IPS-15b (cell line): ENCODE measurements around the gene NOTCH2NLA.
"Not testable (repeated sequence)": the region's sequence is repeated elsewhere in the genome, so short reads cannot be mapped to it uniquely, and the experiment has no call there.

Experiments
- H3K27me3 ChIP-seq: one replicate; pipeline ENCODE4 v1.6.1; 2013; ENCODE audit warnings: low read length; ENCODE audit not compliant: control insufficient read depth, insufficient read depth
- H3K36me3 ChIP-seq: one replicate; pipeline ENCODE4 v1.6.1; 2013; ENCODE audit warnings: low read length; ENCODE audit not compliant: control insufficient read depth, insufficient read depth
- H3K4me1 ChIP-seq: one replicate; pipeline ENCODE4 v1.6.1; 2013; ENCODE audit warnings: mild to moderate bottlenecking, low read length; ENCODE audit not compliant: control insufficient read depth, insufficient read depth
- H3K4me3 ChIP-seq: one replicate; pipeline ENCODE4 v1.5.1; 2013; ENCODE audit warnings: low read depth, low read length
- H3K9ac ChIP-seq: one replicate; pipeline ENCODE4 v1.6.1; 2013; ENCODE audit warnings: low read depth, mild to moderate bottlenecking, low read length
- H3K9me3 ChIP-seq: one replicate; pipeline ENCODE4 v1.6.1; 2013; ENCODE audit warnings: mild to moderate bottlenecking, low read length; ENCODE audit not compliant: control insufficient read depth, insufficient read depth

NOTCH2NLA gene

GRCh38 chr1:146228710-146229477, at the start of gene NOTCH2NLA:
Gene NOTCH2NLA (minus strand): TSS chr1:146229021. CDS start chr1:146189337, 39,684 bp downstream.
- H3K9me3 ChIP-seq, H3K4me3 ChIP-seq, H3K9ac ChIP-seq, H3K4me1 ChIP-seq, H3K36me3 ChIP-seq, H3K27me3 ChIP-seq: not testable (repeated sequence)

DNA sequence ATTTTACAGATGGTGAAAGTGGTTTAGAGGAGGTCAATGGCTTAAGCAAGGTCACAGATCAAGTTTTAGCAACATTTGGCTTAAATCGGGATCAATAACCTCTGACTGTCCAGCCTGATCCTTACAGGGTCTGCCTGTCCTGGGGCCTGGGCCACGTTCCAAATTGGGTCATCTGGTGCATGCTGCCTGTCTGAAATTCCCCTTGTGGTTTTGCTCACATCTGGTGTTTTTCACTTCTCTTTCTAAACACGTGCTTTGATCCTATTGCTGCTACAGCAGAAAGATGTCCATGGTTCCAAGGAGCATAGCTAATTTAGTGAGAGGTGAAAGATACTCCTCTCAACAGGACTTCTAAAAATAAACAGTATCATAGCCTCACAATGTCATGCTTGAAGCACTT, 49.5 kb upstream of the NOTCH2NLA start:
- H3K9me3 ChIP-seq, H3K27me3 ChIP-seq, H3K4me1 ChIP-seq, H3K9ac ChIP-seq, H3K36me3 ChIP-seq, H3K4me3 ChIP-seq: not testable (repeated sequence)

DNA sequence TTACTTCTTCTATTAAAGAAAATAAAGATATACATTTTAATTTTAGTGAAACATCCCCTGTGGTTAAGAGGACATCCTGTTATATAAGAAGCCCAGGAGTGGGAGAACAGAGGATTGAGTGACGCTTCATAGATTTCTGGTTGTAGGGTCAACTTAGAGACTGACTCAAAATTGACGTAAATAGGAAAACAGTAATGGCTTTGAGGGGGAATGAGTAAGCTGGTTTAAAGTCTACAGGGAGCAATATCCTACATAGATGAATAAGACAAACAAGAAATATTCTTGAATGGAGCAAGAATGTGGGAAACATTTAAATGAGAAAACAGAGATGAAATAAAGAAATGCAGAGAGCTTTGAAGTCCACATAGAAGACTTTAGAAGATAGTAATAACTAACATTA, 48.3 kb upstream of the NOTCH2NLA start:
- H3K9ac ChIP-seq, H3K4me1 ChIP-seq, H3K27me3 ChIP-seq, H3K9me3 ChIP-seq, H3K36me3 ChIP-seq, H3K4me3 ChIP-seq: not testable (repeated sequence)

- H3K9me3 ChIP-seq, H3K27me3 ChIP-seq, H3K36me3 ChIP-seq, H3K4me3 ChIP-seq, H3K9ac ChIP-seq, H3K4me1 ChIP-seq: not testable (repeated sequence)
Observed at GRCh38 chr1:146274083-146274482, 45.3 kb upstream of the NOTCH2NLA start.

- H3K27me3 ChIP-seq, H3K9me3 ChIP-seq, H3K4me3 ChIP-seq, H3K4me1 ChIP-seq, H3K9ac ChIP-seq, H3K36me3 ChIP-seq: not testable (repeated sequence)
Observed at GRCh38 chr1:146273194-146273593, 44.4 kb upstream of the NOTCH2NLA start.

GRCh38 chr1:146272734-146273133, 43.9 kb upstream of the NOTCH2NLA start:
- not testable (repeated sequence) for H3K9ac ChIP-seq, H3K36me3 ChIP-seq, H3K27me3 ChIP-seq, H3K4me1 ChIP-seq, H3K9me3 ChIP-seq, H3K4me3 ChIP-seq

DNA sequence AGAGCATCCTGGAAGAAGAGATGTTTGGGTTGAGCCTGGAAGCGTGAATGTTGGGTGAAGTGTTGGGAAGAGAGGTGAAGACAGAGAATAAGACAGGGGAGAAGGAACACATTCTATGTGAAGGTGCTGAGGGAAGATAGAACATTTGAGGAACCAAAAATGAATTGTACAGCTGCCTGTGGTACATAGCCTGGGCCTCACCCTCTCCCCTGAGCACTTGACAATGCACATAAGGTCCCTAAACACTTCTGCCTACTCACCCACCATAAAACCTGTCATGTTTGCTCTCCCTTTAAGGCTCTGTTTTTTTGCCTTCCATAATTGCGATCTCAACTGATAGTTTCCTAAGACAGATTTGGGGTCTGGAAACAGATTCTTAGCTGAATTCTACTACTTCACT, 43.2 kb upstream of the NOTCH2NLA start:
- H3K9me3 ChIP-seq, H3K9ac ChIP-seq, H3K27me3 ChIP-seq, H3K36me3 ChIP-seq, H3K4me3 ChIP-seq, H3K4me1 ChIP-seq: not testable (repeated sequence)

GRCh38 chr1:146270129-146270528, 41.3 kb upstream of the NOTCH2NLA start:
- not testable (repeated sequence) for H3K4me3 ChIP-seq, H3K9ac ChIP-seq, H3K4me1 ChIP-seq, H3K9me3 ChIP-seq, H3K36me3 ChIP-seq, H3K27me3 ChIP-seq

- H3K27me3 ChIP-seq, H3K9ac ChIP-seq, H3K4me3 ChIP-seq, H3K9me3 ChIP-seq, H3K36me3 ChIP-seq, H3K4me1 ChIP-seq: not testable (repeated sequence)
Observed at GRCh38 chr1:146266179-146266748, 37.4 kb upstream of the NOTCH2NLA start.

GRCh38 chr1:146264761-146265160, 35.9 kb upstream of the NOTCH2NLA start:
- H3K36me3 ChIP-seq, H3K9ac ChIP-seq, H3K4me3 ChIP-seq, H3K4me1 ChIP-seq, H3K9me3 ChIP-seq, H3K27me3 ChIP-seq: not testable (repeated sequence)

DNA sequence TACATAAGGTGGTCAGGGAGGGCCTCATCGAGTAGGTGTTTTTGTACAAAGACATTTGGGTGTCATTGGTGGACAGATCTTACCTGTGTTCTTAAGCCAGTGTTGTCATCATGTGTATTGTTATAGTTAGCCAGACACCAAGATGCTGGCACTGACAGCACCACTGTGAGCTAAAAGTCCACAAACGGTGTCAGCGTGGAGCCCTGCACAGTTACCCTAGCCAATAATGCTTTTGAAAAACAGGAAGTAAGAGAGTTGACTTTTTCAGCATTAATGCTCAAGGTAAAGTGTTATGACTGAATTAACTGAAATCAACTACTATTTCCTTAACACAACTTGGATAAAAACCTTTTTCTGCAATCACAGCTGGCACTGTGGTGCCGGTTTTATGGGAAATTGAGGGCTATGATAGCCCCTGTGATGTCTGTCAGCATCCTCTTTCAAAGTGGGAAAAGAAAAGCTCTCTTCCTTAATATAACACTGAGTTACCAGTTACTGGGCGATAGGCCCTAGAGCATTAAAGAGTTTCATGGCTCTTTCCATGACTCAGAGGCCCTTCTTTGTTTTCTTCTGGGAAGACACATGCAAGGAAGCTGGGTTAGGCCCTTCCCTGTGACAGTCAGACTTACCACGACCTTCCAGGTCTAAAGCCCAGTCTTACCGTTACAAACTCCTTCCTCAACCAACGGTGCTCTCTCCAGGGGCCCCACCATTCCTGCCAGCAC, 31.3 kb upstream of the NOTCH2NLA start:
- H3K9me3 ChIP-seq, H3K36me3 ChIP-seq, H3K27me3 ChIP-seq, H3K9ac ChIP-seq, H3K4me1 ChIP-seq, H3K4me3 ChIP-seq: not testable (repeated sequence)

- not testable (repeated sequence) for H3K9ac ChIP-seq, H3K4me3 ChIP-seq, H3K9me3 ChIP-seq, H3K27me3 ChIP-seq, H3K36me3 ChIP-seq, H3K4me1 ChIP-seq
Observed at GRCh38 chr1:146257992-146258552, 29.3 kb upstream of the NOTCH2NLA start.
